ENCODE measurements around the gene LRP1.

DNA sequence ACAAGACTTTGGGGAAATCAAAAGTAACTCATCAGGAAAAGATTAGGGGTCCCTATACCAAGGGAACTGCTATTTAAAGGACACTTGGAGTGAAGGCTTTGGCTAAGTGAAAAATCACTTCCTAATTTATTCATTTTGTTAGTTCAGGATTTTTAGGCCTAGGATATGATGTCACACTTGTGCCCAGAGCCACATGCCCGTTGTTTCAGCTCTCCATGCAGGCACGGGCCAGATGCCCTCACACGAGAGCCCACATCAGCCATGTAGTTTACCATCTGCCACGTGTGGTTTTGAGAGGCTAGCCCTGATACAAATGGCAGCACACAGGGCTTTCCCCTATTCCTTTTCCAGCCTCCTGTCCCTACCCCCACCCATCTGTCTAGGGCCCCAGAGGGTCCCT is 31.0 kb downstream of the LRP1 start:
- TF ChIP-seq SP1 (IDR thresholded peaks at IDR 0.05) (no peak), ARNT (IDR thresholded peaks at IDR 0.05) (no peak), TARDBP (IDR thresholded peaks at IDR 0.05) (no peak), ELF4 (IDR thresholded peaks at IDR 0.05) (no peak), FOXM1 (IDR thresholded peaks at IDR 0.05; ENCODE audit: borderline replicate concordance) (no peak), HDGF (IDR thresholded peaks at IDR 0.05; ENCODE audit: borderline replicate concordance) (no peak), BHLHE40 (IDR thresholded peaks at IDR 0.05; ENCODE audit: borderline replicate concordance) (no peak), FOXA1 (IDR thresholded peaks at IDR 0.05) (no peak), L3MBTL2 (conservative IDR thresholded peaks at IDR 0.05) (no peak)

Data from HEK293T (cell line).